Umbilical cord (tissue), 2 donors: ENCODE measurements around the gene ZC3H4. TPM values are rescaled to one million over a fixed set of nuclear protein-coding genes. Genes with fewer than 3 reads are reported as not detected.

Source experiments
- DNase-seq: peaks from one replicate; pipeline ENCODE4 v3.0.0-alpha.2; 2015; ENCODE audit warnings: low spot score
- total RNA-seq: library from RNA; depleted of rRNA; stranded (reverse); fragments of >200 nt; gene quantifications from one replicate; pipeline ENCODE4 v1.2.3, GENCODE V29; 2014; ENCODE audit warnings: low replicate concordance; ENCODE audit not compliant: insufficient read depth

ZC3H4 gene
- total RNA-seq = 9.4 TPM

GRCh38 chr19:47112997-47113849 lies at the start of gene ZC3H4:
Gene ZC3H4, minus strand, starts transcription at chr19:47113776. Its CDS starts 1,192 bp downstream, at chr19:47112584.
- peak; percentile 100 for DNase-seq

GRCh38 chr19:47161876-47162489 lies 48.4 kb upstream of the ZC3H4 start:
- no peak for DNase-seq

- DNase-seq = no peak
Observed at GRCh38 chr19:47158879-47159503, 45.4 kb upstream of the ZC3H4 start.

- no peak for DNase-seq
Observed at GRCh38 chr19:47158367-47158791, 44.8 kb upstream of the ZC3H4 start.

- peak; percentile 29 for DNase-seq
Observed at GRCh38 chr19:47157431-47158321, 44.1 kb upstream of the ZC3H4 start.

- no peak for DNase-seq
Observed at GRCh38 chr19:47156861-47157430, 43.4 kb upstream of the ZC3H4 start.

GRCh38 chr19:47155148-47155547 lies 41.6 kb upstream of the ZC3H4 start:
- no peak for DNase-seq

- peak; percentile 41 for DNase-seq
Observed at GRCh38 chr19:47153266-47153665, 39.7 kb upstream of the ZC3H4 start.

- peak; percentile 82 for DNase-seq
Observed at GRCh38 chr19:47152632-47153031, 39.1 kb upstream of the ZC3H4 start.

- DNase-seq = no peak
Observed at GRCh38 chr19:47152205-47152604, 38.6 kb upstream of the ZC3H4 start.

- DNase-seq = no peak
Observed at GRCh38 chr19:47151627-47152026, 38.1 kb upstream of the ZC3H4 start.

GRCh38 chr19:47146920-47147319 lies 33.3 kb upstream of the ZC3H4 start:
- no peak for DNase-seq

- no peak for DNase-seq
Observed at GRCh38 chr19:47145639-47146486, 32.3 kb upstream of the ZC3H4 start.

GRCh38 chr19:47144630-47145029 lies 31.1 kb upstream of the ZC3H4 start:
- no peak for DNase-seq

GRCh38 chr19:47143322-47144073 lies 29.9 kb upstream of the ZC3H4 start:
- DNase-seq = no peak

GRCh38 chr19:47142779-47143178 lies 29.2 kb upstream of the ZC3H4 start:
- DNase-seq = no peak

GRCh38 chr19:47141695-47142094 lies 28.1 kb upstream of the ZC3H4 start:
- DNase-seq = no peak

GRCh38 chr19:47141252-47141651 lies 27.7 kb upstream of the ZC3H4 start:
- DNase-seq = peak; percentile 72

GRCh38 chr19:47135156-47135555 lies 21.6 kb upstream of the ZC3H4 start:
- no peak for DNase-seq
